DND-41 (cell line): Measurements from ENCODE around the gene MYADML2.

Source experiments
- ATAC-seq: fragments of 200-7000 bp; cut with Tn5 transposase; 3 replicates; pipeline ENCODE4 v1.9.1; 2021; ENCODE audit warnings: low read depth; ENCODE audit not compliant: insufficient read depth
- DNase-seq: peaks from one replicate; pipeline ENCODE4 v3.0.0-alpha.2; 2020
- H2AFZ ChIP-seq: 2 replicates; pipeline ENCODE4 v1.6.0; 2012; ENCODE audit warnings: low read depth, low read length
- H3K27ac ChIP-seq: 2 replicates; pipeline ENCODE4 v1.5.1; 2012; ENCODE audit warnings: low read length, inconsistent platforms
- H3K27me3 ChIP-seq: fragments of 200-600 bp; sonication (generic); 2 replicates; pipeline ENCODE4 v1.6.0; 2012; ENCODE audit warnings: low read length, mild to moderate bottlenecking, inconsistent platforms; ENCODE audit not compliant: insufficient read depth, poor library complexity
- H3K36me3 ChIP-seq: 2 replicates; pipeline ENCODE4 v1.5.1; 2012; ENCODE audit warnings: low read length, inconsistent platforms; ENCODE audit not compliant: insufficient read depth
- H3K4me1 ChIP-seq: 2 replicates; pipeline ENCODE4 v1.5.1; 2012; ENCODE audit warnings: mild to moderate bottlenecking, low read length; ENCODE audit not compliant: insufficient read depth
- H3K4me2 ChIP-seq: 2 replicates; pipeline ENCODE4 v1.6.0; 2012; ENCODE audit warnings: mild to moderate bottlenecking, moderate library complexity, low read length, inconsistent platforms; ENCODE audit not compliant: insufficient read depth
- H3K4me3 ChIP-seq, 2 experiments: fragments of 200-600 bp in 1 of 2; shearing (Covaris generic) in 1 of 2; 2 replicates each; pipeline ENCODE4 v1.5.1; 2012 to 2016; ENCODE audit warnings: inconsistent platforms in 2 of 2, low read length in 2 of 2, mild to moderate bottlenecking in 2 of 2, low read depth in 1 of 2, moderate library complexity in 1 of 2
- H3K79me2 ChIP-seq: 2 replicates; pipeline ENCODE4 v1.6.0; 2012; ENCODE audit warnings: low read length, inconsistent platforms; ENCODE audit not compliant: insufficient read depth
- H3K9ac ChIP-seq: 2 replicates; pipeline ENCODE4 v1.6.0; 2012; ENCODE audit warnings: low read depth, mild to moderate bottlenecking, inconsistent platforms, low read length, moderate library complexity
- H3K9me3 ChIP-seq: 2 replicates; pipeline ENCODE4 v1.5.1; 2012; ENCODE audit warnings: low read length, moderate library complexity, mild to moderate bottlenecking, inconsistent platforms; ENCODE audit not compliant: insufficient read depth, severe bottlenecking
- H4K20me1 ChIP-seq: 2 replicates; pipeline ENCODE4 v1.6.0; 2012; ENCODE audit warnings: low read length; ENCODE audit not compliant: insufficient read depth
- CTCF ChIP-seq: IDR thresholded peaks from 2 replicates; pipeline ENCODE4 v1.5.1; 2012; ENCODE audit warnings: borderline replicate concordance, low read length, moderate library complexity, mild to moderate bottlenecking; ENCODE audit not compliant: poor library complexity, severe bottlenecking; ENCODE audit errors: extremely low read depth
- EZH2 ChIP-seq: IDR thresholded peaks from 3 replicates; pipeline ENCODE4 v1.6.1; 2012; ENCODE audit warnings: borderline replicate concordance, low read depth, mild to moderate bottlenecking, moderate library complexity, low read length, inconsistent platforms; ENCODE audit not compliant: severe bottlenecking

MYADML2 gene

GRCh38 chr17:81964081-81964849, 17.2 kb upstream of the MYADML2 start:
- no peak overlapping the region for H2AFZ ChIP-seq

GRCh38 chr17:81962499-81963441, 15.7 kb upstream of the MYADML2 start:
- Histone ChIP-seq H3K9ac (no peak overlapping the region), H3K27ac (no peak overlapping the region), H2AFZ (no peak overlapping the region), H3K27me3 (peaks cover 20% of the 10 kb centered on the region), H3K4me1 (peaks cover 14% of the 10 kb centered on the region), H3K4me3 (no peak overlapping the region), H3K4me2 (no peak overlapping the region), H3K79me2 (no peaks in the 10 kb centered on the region), H4K20me1 (no peaks in the 10 kb centered on the region), H3K9me3 (no peaks in the 10 kb centered on the region), H3K36me3 (no peaks in the 10 kb centered on the region)
- TF ChIP-seq CTCF, result no peak
- no peak for TF ChIP-seq EZH2
- no peak for DNase-seq
- no peak for ATAC-seq

More at GRCh38 chr17:81964081-81964849, 17.2 kb upstream of the MYADML2 start:
- Histone ChIP-seq H3K4me2 (no peak overlapping the region), H4K20me1 (no peaks in the 10 kb centered on the region), H3K9me3 (no peaks in the 10 kb centered on the region), H3K36me3 (no peaks in the 10 kb centered on the region), H3K79me2 (no peaks in the 10 kb centered on the region), H3K4me3 (no peak overlapping the region), H3K4me1 (peaks cover 21% of the 10 kb centered on the region), H3K9ac (no peak overlapping the region), H3K27me3 (peaks cover 10% of the 10 kb centered on the region), H3K27ac (no peak overlapping the region)
- ATAC-seq (no peak), DNase-seq (no peak)
- TF ChIP-seq EZH2, result no peak
- no peak for TF ChIP-seq CTCF

- Histone ChIP-seq H3K27me3 (peaks cover 20% of the 10 kb centered on the region), H4K20me1 (no peaks in the 10 kb centered on the region), H3K4me1 (peaks cover 6% of the 10 kb centered on the region), H3K79me2 (no peaks in the 10 kb centered on the region), H3K9ac (no peak overlapping the region), H3K4me2 (no peak overlapping the region), H3K9me3 (no peaks in the 10 kb centered on the region), H3K4me3 (no peak overlapping the region), H2AFZ (no peak overlapping the region), H3K36me3 (no peaks in the 10 kb centered on the region), H3K27ac (no peak overlapping the region)
- no peak for DNase-seq
- TF ChIP-seq CTCF, result no peak
- no peak for TF ChIP-seq EZH2
- no peak for ATAC-seq
Observed at GRCh38 chr17:81961521-81962498, 14.8 kb upstream of the MYADML2 start.
